Fibroblast of skin of abdomen (primary cell): ENCODE results near the gene XPC.

Source experiments
- DNase-seq: peaks from one replicate; pipeline ENCODE4 v3.0.0-alpha.2; 2013

The XPC gene

GRCh38 chr3:14206548-14207177 lies 28.3 kb upstream of the XPC start:
- DNase-seq = no peak

DNA sequence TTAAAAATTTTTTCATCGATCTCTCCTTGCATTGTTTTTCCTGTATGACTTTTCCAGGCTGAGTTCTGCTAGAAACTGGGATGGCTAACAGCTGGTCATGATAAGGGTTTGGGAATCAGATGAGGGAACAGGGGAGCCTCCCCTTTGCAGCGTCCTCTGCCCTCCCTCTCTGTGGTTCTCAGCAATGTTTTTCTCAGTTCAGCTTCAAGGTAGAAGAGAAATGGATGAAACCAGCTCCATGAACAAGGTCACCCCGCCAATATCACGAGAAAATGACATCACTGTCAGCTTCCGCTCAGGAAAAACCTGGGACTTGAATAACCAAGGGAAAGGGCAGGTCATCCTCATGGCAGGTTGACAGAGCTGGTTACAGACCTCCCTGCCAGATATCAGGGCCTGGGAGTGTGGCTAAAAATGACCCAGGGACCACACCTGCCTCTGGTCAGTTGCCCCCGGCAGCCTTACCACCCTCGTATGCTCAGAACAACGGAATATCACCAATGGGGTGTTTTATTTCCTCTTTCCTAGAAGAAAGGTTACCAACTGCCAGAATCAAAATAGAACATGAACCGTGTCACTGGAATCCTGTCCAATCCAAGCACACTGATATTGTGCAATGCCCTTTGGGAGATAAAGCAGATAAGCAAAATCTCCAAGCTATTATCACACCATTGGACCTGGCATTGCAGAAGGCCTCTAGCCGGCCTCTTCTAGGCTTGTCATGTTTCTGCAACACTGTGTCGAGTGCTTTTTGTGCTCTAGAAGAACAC lies 26.3 kb upstream of the XPC start:
- no peak for DNase-seq

DNA sequence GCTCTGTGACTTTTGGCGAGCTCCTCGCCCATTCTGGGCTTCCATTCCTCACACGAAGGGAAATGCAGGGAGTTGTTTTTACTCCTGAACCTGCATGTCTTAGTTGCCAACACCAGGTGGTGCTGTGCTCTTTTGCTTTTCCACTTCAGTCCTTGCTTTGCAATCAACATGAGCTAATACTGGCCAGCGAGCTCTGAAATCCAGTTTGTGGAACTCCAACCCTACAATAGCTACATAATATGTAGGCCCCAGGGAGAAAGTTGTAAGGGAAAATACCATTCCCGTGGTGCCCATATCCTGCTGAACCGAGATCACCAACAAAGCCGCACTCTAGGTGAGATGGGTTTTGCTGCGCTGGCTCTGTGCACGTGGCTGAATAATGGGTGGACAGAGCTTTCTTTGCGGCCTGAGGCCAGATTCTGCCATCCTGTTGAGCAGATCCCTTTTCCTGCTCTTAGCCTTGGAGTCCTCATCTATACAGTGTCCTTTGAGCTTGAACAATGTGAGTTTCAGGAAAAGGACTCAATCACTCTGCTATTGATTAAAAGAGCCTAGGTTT lies 25.2 kb upstream of the XPC start:
- peak; percentile 84 for DNase-seq

GRCh38 chr3:14202874-14203520 lies 24.6 kb upstream of the XPC start:
- DNase-seq = no peak

GRCh38 chr3:14201940-14202684 lies 23.7 kb upstream of the XPC start:
- DNase-seq = peak; percentile 31

DNA sequence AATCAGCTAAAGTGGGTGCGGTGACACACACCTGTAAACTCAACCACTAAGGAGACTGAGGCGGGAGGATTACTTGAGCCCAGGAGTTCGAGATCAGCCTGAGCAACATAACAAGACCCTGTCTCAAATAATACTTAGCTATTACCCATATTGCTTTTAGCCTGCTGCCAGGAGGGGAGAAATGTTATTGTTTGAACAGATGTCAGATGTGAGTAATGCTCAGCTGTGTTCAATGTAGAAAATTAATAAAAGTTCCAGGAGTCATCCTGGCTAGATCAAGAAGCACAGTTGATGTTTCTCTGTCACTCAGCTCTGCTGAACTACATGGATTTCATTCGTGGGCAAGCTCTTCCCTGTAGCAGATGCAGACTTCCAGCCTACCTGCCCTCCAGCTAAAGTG lies 22.4 kb upstream of the XPC start:
- no peak for DNase-seq

GRCh38 chr3:14200276-14200675 lies 21.9 kb upstream of the XPC start:
- no peak for DNase-seq

- DNase-seq = no peak
Measured at GRCh38 chr3:14199641-14200040, 21.2 kb upstream of the XPC start.

DNA sequence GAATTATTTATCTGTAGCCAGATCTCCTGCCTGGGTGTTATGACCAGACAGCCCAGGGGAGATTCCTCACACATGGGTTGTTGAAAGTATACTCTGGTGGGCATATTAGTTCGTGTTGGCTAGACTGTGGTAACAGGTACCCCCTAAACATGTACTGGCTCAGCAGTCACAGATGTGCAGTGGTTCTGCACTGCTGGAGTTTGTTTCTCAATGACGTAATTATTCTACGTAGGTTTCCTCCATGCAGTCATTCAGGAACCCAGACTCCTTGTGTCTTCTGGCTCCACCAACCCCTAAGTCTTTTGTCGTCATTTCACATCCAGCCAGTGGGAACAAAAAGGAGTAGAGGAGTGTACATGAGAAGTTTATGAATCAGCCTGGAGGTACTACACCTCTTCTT lies 16.5 kb upstream of the XPC start:
- no peak for DNase-seq

- DNase-seq = no peak
Measured at GRCh38 chr3:14188041-14188754, 9.8 kb upstream of the XPC start.

DNA sequence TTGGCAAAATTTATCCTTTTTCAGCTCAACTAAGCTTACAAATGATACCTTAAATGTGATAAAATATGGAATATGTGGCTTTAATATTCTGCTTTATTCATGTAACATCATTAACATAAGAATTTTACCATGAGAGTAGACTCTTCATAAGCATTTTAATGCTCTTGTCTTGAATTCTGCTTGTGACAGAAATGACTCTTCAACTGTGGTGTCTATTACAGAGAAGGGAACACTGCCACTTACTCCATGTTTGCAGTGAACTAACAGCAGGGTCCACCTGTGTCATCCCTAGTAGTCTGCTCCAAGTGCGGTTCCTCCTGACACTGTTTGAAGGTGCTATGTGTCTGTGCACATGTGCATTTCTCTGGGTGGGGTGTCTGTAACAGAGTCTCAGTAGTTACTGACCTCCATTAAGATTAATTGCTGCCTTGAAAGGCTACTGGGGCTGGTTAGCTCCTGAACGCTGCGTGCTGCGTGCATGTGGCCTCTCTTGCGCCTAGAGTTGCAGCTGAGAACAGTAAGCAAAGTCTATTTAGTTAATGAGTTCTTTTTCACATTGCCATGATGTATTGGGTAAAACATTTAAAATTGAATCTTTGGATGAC lies 8.6 kb upstream of the XPC start:
- no peak for DNase-seq

GRCh38 chr3:14183015-14183577 lies 4.7 kb upstream of the XPC start:
- no peak for DNase-seq

GRCh38 chr3:14181253-14181652 lies 2.9 kb upstream of the XPC start:
- DNase-seq = no peak

DNA sequence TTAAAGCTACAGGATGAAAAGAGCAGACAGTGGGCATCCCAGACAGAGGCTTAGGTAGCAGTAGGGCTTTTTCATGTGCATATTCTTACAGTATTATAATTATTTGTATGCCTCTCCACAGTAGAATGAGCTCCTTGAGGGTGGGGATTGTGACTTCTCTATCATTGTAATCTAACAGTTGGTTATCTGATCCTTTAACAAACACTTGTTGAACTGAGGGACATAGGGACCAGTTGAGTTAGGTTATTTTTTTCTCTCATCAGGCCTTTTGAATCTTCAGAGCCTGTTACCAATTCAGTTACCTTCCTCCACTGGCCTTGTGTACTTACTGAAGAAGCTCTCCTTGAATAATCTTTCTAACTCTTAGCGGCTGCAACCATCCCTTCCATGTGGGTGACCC lies 1.4 kb upstream of the XPC start:
- no peak for DNase-seq

DNA sequence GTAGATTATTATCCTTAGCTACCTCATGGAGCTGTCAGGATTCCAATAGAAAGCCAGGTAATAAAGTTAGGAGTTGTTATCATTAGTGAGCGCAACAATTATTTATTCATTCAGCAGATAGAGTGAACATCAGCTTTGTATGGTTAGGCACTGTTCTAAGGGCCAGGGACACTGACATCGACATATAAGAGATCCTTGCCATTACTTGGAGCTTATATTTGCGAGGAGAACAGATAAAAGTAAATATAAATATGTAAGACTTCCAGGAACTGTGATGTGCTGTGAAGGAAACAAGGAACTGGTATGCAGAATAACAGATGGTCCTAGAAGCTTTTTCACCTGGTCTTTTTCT lies 689 bp upstream of the XPC start:
- DNase-seq = no peak

- DNase-seq = peak; percentile 20
Measured at GRCh38 chr3:14177580-14178246, 688 bp downstream of the XPC start.

DNA sequence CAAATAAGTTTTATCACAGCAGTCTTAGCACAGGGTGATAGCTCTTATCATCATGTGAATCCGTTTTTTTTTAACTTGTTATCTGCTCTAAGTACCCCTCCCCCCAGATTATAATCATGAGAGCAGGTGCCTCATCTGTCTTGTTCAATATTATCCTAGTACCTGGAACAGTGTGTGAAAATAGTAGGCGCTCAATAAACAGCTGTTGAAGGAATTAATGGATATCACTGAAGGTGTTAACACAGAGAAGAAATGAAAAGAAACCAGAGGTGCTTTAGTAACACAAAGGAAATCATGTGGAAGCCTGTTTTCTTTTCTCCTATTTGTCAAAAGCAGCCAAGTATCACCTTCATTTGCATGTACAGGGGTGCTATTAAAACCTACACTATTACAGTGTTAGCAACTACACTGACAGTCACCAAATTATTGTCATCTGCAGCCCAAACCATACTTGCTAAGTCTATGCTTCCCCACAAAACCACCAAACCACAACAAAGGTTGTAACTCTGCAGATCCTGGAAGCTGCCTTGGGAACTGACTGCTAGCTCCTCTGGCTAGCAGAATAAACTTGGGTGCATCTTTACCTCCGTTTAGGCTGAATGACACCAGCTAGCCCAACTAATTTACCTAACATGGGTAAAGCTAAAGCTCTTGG lies 2.9 kb downstream of the XPC start:
- DNase-seq = peak; percentile 60

- peak; percentile 17 for DNase-seq
Measured at GRCh38 chr3:14174483-14174882, 3.9 kb downstream of the XPC start.

- DNase-seq = no peak
Measured at GRCh38 chr3:14172496-14172895, 5.9 kb downstream of the XPC start.

- peak; percentile 91 for DNase-seq
Measured at GRCh38 chr3:14170531-14171159, 7.8 kb downstream of the XPC start.
